Measurements from ENCODE around the gene PRDX5.
"Not testable (repeated sequence)": the region's sequence is repeated elsewhere in the genome, so short reads cannot be mapped to it uniquely, and the experiment has no call there.

Gene PRDX5

DNA sequence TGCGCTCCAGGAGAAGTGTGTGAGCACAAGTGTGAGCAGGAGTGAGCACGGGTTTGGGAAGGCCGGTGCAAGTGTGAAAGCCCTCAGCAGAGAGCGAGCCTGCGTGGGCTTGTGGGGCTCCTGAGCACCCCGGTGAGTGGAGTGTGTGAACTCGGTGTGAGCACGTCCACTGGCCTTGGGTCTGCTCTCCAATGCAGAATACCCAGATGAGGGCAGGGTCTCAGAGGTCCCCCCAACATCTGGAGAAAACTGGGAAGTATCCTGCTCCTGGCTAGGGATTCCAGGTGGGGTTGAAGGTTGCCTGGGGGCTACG, 11.4 kb upstream of the PRDX5 start:
- DNase-seq: no peak

DNA sequence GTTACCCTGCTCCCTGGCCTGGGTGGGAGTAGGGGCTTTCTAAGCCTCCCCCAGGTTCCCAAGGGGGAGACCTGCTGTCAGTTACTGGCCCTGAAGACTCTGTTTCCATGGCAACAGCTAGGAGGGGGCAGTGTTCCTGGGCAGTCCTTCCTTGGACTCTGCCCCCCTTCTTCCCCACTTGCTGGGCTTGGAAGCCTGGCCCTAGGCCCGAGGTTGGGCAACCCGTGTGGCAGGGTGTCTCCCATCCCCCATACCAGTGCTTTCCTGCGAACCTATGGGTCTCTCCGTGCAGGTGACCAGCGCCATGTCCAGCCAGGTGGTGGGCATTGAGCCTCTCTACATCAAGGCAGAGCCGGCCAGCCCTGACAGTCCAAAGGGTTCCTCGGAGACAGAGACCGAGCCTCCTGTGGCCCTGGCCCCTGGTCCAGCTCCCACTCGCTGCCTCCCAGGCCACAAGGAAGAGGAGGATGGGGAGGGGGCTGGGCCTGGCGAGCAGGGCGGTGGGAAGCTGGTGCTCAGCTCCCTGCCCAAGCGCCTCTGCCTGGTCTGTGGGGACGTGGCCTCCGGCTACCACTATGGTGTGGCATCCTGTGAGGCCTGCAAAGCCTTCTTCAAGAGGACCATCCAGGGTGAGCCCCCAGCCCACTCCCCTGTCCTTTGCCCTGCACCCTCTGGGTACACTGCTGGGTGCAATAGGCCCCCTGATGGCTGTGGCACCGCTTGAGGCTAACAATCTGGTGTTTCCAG, 10.9 kb upstream of the PRDX5 start:
- no peak for DNase-seq

DNA sequence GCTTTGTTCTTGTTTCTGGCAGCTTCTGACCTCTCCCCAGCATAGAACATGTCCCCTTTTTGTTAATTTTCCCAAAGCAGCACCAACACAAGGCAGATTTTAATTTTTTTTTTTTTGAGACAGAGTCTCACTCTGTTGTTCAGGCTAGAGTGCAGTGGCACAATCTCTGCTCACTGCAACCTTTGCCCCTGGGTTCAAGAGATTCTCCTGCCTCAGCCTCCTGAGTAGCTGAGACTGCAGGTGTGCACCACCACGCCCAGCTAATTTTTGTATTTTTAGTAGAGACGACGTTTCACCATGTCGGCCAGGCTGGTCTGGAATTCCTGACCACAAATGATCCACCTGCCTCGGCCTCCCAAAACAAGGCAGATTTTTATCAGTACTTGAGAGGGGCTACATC, 10.1 kb upstream of the PRDX5 start:
- not testable (repeated sequence) for DNase-seq

DNA sequence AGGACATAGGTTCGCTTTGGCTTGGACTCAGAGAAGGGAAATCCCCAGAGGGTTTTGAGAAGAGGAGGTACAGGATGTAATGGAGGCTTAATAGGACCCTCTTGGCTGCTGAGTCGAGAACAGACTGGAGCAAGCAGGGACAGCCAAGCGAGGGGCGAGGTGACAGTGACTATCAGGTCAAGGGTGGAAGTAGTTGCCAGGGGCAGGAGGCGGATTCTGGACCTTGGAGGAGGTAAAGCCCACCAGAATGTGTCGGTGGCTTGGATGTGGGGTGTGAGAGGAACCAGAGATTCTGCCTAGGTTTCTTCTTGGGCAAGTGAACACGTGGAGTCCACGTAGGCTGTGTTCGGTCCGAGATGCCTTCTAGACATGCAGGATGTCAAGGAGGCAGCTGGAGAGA, 5.0 kb upstream of the PRDX5 start:
- DNase-seq: no peak

DNA sequence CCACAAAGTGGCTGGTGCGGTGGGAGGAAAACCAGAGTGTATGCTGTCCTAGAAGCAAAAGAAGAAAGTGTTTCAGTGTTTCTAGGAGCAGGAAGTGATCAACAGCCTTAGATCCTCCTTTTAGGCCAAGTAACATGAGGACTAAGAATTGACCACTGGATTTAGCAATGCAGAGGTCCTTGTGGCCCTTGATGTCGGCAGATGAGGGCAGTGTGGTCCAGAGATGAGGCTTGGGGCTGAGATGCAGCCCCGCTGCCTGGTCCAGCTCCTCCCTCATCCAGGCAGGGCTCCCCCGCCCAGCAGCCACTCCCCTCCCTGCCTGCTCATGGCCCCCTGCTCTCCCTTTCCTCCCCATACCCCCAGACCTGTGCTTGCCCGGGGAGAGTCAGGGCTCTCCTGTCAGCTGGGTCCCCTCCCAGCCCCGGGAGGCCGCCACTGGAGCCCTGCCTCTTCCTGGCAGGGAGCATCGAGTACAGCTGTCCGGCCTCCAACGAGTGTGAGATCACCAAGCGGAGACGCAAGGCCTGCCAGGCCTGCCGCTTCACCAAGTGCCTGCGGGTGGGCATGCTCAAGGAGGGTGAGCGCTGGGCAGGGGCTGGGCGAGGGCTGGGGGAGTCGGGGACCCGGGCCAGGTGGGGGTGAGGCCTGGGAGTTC, 4.3 kb upstream of the PRDX5 start:
- no peak for DNase-seq

DNA sequence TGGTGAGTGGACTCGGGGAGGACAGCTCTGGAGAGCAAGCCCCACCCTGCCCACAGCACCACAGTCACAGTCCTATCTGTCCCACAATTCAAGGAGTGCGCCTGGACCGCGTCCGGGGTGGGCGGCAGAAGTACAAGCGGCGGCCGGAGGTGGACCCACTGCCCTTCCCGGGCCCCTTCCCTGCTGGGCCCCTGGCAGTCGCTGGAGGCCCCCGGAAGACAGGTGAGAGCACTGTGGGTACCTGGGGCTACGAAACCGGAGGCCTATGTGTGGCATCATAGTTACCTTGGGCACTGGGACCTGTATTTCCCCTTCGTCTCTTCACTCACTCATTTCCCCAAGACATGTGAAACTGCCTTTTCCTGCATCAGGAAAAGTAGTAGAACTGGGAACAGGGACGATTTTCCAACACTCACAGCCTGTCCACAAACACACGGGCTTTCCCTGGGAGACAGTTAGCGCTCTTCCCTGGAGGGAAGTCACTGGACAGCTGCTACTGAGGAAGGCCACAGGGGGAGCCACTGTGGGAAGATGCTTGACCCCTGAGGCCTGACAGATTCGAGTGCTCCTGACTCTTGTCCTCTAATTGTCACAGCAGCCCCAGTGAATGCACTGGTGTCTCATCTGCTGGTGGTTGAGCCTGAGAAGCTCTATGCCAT, 3.6 kb upstream of the PRDX5 start:
- no peak for DNase-seq

DNA sequence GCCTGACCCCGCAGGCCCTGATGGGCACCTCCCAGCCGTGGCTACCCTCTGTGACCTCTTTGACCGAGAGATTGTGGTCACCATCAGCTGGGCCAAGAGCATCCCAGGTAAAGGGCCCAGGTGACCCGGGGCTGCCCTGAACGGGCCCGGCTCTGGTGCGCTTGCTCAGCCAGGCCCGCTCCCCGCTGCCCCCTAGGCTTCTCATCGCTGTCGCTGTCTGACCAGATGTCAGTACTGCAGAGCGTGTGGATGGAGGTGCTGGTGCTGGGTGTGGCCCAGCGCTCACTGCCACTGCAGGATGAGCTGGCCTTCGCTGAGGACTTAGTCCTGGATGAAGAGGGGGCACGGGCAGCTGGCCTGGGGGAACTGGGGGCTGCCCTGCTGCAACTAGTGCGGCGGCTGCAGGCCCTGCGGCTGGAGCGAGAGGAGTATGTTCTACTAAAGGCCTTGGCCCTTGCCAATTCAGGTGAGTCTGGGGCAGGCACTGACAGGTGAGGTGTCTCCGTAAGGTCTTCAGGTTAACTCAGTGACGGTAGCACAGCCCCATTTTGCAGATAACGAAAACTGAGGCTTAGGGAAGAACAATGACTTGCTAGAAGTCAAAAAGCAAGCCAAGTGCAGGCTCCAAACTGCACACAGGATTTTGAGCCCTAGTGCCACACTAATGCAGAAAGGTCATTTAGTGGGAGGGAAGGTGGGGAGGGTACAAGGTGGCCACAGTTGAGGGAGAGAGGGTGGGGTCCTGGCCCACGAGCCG, 2.9 kb upstream of the PRDX5 start:
- DNase-seq: no peak

DNA sequence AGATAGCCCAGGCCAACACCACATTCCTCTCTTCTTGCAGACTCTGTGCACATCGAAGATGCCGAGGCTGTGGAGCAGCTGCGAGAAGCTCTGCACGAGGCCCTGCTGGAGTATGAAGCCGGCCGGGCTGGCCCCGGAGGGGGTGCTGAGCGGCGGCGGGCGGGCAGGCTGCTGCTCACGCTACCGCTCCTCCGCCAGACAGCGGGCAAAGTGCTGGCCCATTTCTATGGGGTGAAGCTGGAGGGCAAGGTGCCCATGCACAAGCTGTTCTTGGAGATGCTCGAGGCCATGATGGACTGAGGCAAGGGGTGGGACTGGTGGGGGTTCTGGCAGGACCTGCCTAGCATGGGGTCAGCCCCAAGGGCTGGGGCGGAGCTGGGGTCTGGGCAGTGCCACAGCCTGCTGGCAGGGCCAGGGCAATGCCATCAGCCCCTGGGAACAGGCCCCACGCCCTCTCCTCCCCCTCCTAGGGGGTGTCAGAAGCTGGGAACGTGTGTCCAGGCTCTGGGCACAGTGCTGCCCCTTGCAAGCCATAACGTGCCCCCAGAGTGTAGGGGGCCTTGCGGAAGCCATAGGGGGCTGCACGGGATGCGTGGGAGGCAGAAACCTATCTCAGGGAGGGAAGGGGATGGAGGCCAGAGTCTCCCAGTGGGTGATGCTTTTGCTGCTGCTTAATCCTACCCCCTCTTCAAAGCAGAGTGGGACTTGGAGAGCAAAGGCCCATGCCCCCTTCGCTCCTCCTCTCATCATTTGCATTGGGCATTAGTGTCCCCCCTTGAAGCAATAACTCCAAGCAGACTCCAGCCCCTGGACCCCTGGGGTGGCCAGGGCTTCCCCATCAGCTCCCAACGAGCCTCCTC, 2.0 kb upstream of the PRDX5 start:
- not testable (repeated sequence) for DNase-seq

DNA sequence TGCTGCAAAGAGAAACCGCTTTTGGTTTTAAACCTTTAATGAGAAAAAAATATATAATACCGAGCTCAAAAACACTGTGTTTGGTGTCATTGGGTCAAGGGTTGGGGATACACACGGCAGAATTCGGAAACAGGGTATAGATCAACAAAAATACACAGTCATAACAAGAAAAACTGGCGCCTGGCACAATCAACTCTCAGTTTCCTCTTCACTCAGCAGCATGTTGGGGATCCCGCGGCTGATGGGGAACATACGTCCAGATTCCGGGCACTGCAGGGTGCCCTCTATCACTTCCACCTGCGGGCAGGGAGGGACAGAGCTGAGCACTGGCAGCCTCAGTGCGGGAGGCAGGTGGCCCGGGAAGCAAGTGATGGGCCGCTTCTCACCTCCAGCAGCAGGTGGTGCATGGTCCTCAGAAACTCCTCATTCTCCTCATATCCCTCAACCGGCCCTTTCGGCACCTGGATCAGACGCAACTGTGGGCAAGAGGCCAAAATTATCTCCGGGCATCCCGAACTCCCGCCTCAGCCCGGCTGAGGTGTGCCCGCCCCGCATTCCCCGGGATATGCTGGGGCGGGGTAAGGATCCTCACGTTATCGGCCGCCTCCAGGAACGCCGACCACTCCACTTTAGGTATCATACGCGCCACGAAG, 1.1 kb upstream of the PRDX5 start:
- peak; percentile 35 for DNase-seq

DNA sequence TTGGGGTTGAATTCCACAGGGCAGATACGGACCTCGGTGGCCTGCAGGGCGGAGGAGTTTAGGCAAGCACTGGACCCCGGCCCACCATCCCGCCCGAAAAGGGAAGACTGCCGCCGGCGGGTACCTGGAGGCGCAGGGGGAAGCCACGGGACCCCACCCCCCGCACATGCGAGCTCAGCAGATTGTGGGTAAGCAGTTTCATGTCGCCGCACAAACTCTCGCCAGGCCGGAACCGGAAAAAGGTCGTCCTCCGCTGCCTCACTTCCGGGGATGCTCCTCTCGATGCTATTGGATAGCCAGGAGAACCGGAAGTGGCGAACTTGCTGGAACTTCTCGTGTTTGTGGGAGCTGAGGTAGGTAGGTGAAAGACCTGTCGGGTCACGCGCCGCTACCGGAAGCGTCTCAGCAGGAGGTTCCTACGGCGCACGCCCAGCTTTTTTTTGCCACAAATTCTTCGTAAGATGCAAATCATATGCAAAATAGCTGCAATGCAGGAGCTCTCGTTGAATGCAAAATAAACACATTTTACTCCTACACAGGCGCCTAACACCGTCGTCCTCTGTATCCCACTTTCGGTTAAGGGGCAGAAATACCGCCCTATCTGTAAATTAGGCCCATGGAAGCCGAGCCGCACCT, 478 bp upstream of the PRDX5 start, which contains the start of gene TRMT112:
TRMT112 (minus strand) TSS at position 235 of the 636 bp plus-strand sequence; CDS start at position 202, 33 bp downstream.
- DNase-seq: peak; percentile 98

DNA sequence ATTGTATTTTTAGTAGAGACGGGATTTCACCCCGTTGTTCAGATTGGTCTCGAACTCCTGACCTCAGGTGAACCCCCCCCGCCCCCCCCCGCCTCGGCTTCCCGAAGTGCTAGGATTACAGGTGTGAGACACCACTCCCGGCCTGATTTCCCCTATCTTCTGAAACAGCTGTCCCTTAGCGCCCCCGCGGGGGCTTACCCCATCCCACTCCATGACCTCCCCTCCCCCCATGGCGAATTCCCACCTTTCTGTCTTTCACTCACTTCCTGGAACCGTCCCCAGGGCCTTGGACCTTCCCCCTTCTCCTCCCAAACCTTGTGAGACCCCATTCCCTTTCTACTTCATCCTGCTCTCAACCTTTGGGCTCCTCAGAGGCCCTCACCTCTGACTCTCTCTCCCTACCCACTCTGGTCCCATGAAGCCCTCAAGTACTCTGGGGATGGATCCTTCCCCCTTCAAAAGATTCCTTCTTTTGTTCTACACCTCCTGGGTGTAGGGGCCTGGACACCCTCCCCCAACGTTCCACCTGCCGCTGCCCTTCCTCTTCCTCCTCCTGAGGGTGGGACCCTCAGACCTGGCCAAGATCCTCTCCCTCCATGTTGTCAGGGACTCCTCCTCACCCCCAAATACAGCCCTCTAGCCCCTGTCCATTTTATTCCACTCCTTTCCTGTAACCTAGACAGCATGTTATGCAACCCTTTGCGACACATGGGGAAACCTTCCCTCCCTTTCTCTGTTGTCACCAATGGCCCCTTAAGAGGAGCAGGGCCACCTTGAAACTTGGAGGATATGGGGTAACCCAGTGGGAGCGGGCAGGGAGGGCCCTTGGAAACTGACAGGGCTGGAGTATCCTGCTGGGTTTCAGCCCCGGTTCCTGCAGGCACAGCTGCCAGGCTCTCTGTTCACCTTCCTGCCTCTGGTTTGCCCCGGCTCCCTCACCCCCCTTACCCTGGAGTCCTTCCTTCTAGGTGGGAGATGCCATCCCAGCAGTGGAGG, 1.1 kb downstream of the PRDX5 start:
- DNase-seq: no peak

DNA sequence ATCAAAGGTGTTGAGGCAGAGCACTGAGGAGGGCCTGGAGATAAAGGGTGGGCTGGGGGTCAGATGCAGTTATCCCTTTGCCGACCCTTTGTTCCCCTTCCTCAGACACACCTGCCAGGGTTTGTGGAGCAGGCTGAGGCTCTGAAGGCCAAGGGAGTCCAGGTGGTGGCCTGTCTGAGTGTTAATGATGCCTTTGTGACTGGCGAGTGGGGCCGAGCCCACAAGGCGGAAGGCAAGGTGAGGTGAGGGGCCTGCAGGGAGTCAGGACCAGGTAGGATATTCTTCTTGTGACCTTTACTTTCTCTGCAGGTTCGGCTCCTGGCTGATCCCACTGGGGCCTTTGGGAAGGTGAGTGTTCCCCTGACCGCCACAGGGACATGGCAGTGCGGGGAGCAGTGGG, 2.6 kb downstream of the PRDX5 start:
- no peak for DNase-seq

DNA sequence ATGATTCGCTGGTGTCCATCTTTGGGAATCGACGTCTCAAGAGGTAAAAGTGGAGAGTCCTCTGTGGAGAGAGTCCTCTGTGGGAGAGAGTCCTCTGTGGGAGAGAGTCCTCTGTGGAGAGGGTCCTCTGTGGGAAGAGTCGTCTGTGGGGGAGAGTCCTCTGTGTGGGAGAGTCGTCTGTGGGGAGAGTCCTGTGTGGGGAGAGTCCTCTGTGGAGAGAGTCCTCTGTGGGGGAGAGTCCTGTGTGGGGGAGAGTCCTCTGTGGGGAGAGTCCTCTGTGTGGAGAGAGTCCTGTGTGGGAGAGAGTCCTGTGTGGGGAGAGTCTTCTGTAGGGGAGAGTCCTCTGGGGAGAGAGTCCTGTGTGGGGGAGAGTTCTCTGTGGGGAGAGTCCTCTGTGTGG, 3.1 kb downstream of the PRDX5 start:
- DNase-seq: no peak

DNA sequence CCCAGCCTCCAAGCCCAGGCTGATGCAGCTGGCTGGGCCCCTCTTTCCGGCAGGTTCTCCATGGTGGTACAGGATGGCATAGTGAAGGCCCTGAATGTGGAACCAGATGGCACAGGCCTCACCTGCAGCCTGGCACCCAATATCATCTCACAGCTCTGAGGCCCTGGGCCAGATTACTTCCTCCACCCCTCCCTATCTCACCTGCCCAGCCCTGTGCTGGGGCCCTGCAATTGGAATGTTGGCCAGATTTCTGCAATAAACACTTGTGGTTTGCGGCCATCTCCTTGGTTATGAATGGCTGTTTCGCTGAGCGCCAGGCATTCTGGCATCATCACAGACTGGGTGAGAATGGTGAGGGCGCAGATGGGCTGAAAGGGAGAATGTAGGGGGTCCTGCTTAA, 3.6 kb downstream of the PRDX5 start:
- no peak for DNase-seq

DNA sequence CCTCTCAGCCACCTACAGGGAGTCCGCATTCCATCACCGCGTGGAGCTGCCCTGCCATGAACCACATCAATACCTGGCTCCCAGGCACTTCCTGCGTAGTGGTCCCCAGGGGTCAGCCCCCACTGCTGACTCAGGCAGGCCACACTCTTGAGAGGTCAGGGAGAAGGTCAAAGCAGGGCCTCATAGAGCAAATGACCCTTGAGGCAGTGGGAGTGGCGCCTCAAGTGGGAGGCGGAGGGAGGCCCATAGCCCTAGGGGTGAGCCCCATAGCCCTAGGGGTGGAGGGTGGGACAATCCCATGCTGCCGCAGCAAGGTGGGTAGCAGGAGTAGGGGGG, 5.0 kb downstream of the PRDX5 start:
- no peak for DNase-seq

DNA sequence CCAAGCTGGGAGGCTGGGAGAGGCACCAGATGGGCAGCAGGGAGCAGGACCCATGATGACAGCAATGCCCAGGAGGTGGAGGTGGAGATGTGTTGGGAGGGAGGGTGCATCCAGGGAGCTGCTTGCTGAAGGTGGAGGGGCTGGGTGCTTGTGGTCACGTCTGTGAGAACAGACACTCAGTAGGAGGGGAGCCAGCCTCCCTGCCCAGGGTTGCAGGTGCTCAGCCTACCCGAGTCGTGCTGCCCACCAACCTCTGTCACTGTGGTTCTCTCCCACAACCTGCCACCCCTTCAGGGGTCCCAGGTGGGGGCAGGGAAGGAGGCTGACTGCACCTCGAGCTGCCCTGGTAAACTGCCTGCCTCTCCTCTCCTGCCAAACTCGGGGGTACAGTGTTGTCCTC, 5.5 kb downstream of the PRDX5 start:
- no peak for DNase-seq

DNA sequence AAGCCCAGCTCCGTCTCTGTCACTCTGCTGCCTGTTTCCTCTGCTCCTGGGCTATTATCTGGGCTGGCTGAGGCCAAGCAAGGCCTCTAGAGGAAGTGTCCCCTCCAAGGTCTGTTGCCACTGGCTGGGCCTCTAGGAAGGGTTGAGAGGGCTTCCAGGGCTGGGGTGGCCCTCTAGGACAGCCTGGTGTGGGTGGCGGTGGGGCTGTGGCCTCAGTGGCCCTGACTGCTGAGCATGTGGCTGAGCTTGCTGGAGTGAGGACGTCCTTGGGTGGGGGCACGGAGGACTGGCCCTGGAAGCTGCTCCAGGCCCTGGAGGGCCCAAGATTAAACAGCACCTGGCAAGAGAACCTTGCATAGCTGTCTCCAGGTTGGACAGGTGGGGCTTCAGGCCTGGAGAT, 6.1 kb downstream of the PRDX5 start:
- not testable (repeated sequence) for DNase-seq

DNA sequence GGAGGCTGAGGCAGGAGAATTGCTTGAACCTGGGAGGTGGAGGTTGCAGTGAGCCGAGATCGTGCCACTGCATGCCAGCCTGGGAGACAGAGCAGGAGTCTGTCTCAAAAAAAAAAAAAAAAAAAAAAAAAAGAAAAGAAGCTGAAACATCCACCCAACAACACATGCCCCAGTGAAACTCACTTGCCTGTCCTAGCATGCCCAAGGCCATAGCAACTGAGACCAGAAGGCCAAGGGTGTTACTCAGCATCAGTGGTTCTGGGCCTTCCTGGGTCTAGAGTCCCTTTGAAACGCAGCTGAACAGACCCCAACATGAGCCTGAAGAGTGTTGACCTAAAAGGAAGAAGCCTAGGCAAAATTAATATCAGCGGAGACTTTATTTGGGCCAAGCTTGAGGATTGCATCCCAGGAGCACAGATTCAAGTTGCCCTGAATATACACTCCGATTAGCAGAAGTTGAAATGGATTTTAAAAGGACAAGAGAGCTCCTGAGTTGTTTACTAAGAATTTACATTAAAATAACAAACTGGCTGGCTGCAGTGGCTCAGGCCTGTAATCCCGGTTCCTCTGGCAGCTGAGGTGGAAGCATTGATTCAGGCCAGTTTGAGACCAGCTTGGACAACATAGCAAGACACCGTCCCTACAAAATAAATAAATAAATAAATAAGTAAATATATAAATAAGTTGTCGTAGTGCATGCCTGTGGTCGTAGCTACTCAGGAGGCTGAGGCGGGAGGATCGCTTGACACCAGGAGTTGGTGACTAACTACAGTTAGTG, 7.0 kb downstream of the PRDX5 start:
- DNase-seq: no peak

DNA sequence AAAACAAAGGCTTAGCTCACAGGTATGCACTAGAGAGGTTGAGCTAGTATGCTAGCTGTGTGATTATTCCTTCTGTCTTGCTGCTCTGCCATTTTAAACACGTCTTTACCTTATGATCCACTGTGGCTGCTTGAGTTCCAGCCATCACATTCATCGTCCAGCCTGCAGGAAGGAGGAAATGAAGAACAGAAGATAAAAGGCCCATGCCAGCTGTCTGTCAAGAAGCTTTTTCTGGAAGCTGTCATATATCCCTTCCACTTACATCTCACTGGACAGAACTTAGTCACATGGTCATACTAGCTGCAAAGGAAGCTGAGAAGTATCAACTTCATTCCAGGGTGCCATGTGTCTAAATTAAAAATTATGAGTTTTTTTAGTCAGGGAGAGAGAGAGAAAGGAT, 9.5 kb downstream of the PRDX5 start:
- no peak for DNase-seq

DNA sequence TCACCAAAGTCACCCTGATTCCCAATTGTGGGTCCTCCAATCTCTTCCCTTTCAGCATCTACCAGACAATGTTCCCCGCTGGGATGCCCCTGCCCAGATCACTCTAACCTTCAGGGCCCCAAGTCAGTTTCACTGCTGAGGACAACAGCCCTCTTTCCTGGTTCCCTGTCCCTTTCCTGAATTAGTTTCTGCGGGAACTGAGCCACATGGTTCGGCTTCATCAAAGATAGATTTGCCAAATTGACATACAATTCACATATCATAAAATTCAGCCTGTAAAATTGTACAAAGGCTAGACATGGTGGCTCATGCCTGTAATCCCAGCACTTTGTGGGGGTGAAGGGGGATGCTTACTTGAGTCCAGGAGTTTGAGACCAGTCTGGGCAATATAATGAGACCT, 10.1 kb downstream of the PRDX5 start:
- DNase-seq: no peak

Measured in stimulated activated CD4-positive, alpha-beta T cell treated with anti-CD3 and anti-CD28 coated beads, Interleukin-1b, Interleukin-23, amount 100 ng/mL, for 48 hours (primary cell).